ENCODE measurements around the gene ZACN.

- TF ChIP-seq POLR2A (IDR thresholded peaks at IDR 0.05), result no peak
- TF ChIP-seq CTCF (IDR thresholded peaks at IDR 0.05 in 8 of 11, conservative IDR thresholded peaks at IDR 0.05 in 3 of 11), result no peak
- no peak for TF ChIP-seq POLR2AphosphoS5 (IDR thresholded peaks at IDR 0.05)
Observed at GRCh38 chr17:76104140-76104895, 25.3 kb downstream of the ZACN start.
